ENCODE data around the gene CD86. TPM values are rescaled to one million over a fixed set of nuclear protein-coding genes. Genes with fewer than 3 reads are reported as not detected.

Gene CD86
- total and polyA plus RNA-seq, 9 of the 15 experiments (the other 6 are each of a cell fraction or from before 2014, with no cell fraction given), result 0.16 TPM; not detected in 8

GRCh38 chr3:122079524-122080206, 24.5 kb downstream of the CD86 start (continued):
- TF ChIP-seq CUX1 (CRISPR knock-in tag; IDR thresholded peaks at IDR 0.05) (no peak), ZNF696 (CRISPR knock-in tag; conservative IDR thresholded peaks at IDR 0.05) (no peak), BRD9 (IDR thresholded peaks at IDR 0.05; ENCODE audit: low read depth, partially characterized antibody) (no peak), VEZF1 (CRISPR knock-in tag; IDR thresholded peaks at IDR 0.05) (no peak), GTF3C2 (IDR thresholded peaks at IDR 0.05; ENCODE audit: borderline replicate concordance, extremely low read depth, insufficient read length) (no peak), FOXO4 (CRISPR knock-in tag; IDR thresholded peaks at IDR 0.05) (no peak), AFF1 (IDR thresholded peaks at IDR 0.05; ENCODE audit: low read depth in 1 of 2, partially characterized antibody in 2 of 2) (no peak), DACH1 (IDR thresholded peaks at IDR 0.05; ENCODE audit: partially characterized antibody) (no peak), SP1 (CRISPR knock-in tag; IDR thresholded peaks at IDR 0.05) (no peak), KAT2B (IDR thresholded peaks at IDR 0.05; ENCODE audit: low read depth, low read length) (no peak)
